NCI-H446 treated with DMSO at 0.1 percent for 48 hours (cell line): ENCODE measurements around the gene SECISBP2.
"Not testable (repeated sequence)": the region's sequence is repeated elsewhere in the genome, so short reads cannot be mapped to it uniquely, and the experiment has no call there.

Experiments used
- DNase-seq: peaks from one replicate; lab custom pipeline; 2025; lab: John Stamatoyannopoulos, UW

The SECISBP2 gene, protein sequence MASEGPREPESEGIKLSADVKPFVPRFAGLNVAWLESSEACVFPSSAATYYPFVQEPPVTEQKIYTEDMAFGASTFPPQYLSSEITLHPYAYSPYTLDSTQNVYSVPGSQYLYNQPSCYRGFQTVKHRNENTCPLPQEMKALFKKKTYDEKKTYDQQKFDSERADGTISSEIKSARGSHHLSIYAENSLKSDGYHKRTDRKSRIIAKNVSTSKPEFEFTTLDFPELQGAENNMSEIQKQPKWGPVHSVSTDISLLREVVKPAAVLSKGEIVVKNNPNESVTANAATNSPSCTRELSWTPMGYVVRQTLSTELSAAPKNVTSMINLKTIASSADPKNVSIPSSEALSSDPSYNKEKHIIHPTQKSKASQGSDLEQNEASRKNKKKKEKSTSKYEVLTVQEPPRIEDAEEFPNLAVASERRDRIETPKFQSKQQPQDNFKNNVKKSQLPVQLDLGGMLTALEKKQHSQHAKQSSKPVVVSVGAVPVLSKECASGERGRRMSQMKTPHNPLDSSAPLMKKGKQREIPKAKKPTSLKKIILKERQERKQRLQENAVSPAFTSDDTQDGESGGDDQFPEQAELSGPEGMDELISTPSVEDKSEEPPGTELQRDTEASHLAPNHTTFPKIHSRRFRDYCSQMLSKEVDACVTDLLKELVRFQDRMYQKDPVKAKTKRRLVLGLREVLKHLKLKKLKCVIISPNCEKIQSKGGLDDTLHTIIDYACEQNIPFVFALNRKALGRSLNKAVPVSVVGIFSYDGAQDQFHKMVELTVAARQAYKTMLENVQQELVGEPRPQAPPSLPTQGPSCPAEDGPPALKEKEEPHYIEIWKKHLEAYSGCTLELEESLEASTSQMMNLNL

GRCh38 chr9:89318123-89319014 lies at the start of gene SECISBP2:
TSS of gene SECISBP2 (plus strand) at chr9:89318500. CDS start at chr9:89318577, 77 bp downstream.
- peak; percentile 91 for DNase-seq

GRCh38 chr9:89273528-89274279 lies 44.6 kb upstream of the SECISBP2 start:
- no peak for DNase-seq

GRCh38 chr9:89274838-89275237 lies 43.5 kb upstream of the SECISBP2 start:
- DNase-seq: no peak

- DNase-seq: not testable (repeated sequence)
These were observed 42.3 kb upstream of the SECISBP2 start for GRCh38 chr9:89276040-89276439.

DNA sequence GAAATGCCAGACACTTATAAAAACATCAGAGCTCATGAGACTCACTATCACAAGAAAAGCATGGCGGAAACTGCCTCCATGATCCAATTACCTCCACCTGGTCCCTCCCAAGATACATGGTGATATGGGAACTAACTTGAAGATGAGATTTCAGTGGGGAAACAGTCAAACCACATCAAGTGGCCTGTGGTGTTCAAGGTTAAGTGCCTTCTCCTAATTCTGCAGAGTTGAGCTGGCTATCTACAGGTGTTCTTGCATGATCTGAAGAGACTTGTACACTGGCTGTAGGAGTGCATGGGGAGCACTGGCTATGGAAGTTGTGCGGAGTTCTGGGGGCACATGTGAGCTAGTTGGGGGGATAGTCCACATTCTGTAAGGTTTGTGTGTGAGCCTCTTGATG lies 41.3 kb upstream of the SECISBP2 start:
- DNase-seq: no peak

DNA sequence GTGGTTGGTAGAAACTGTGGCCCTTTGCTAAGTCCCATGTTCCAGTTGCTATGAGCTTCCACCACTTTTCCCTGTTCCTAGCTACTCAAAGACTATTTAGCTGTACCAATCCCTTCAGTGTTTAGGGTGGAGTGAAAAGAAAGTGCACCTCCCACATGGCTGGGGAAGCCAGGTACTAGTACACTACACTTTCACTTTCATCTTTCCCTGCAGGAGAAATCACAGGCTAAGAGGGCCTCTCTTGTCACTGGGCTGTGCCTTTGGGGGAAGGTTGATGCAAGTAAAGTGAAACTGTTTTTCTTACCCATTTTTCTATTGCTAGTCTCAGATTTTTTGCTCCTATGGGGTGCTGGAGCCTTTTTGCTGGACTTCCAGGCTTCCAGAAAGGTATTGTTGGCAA lies 40.8 kb upstream of the SECISBP2 start:
- DNase-seq: no peak

GRCh38 chr9:89278551-89278950 lies 39.7 kb upstream of the SECISBP2 start:
- DNase-seq: no peak

DNA sequence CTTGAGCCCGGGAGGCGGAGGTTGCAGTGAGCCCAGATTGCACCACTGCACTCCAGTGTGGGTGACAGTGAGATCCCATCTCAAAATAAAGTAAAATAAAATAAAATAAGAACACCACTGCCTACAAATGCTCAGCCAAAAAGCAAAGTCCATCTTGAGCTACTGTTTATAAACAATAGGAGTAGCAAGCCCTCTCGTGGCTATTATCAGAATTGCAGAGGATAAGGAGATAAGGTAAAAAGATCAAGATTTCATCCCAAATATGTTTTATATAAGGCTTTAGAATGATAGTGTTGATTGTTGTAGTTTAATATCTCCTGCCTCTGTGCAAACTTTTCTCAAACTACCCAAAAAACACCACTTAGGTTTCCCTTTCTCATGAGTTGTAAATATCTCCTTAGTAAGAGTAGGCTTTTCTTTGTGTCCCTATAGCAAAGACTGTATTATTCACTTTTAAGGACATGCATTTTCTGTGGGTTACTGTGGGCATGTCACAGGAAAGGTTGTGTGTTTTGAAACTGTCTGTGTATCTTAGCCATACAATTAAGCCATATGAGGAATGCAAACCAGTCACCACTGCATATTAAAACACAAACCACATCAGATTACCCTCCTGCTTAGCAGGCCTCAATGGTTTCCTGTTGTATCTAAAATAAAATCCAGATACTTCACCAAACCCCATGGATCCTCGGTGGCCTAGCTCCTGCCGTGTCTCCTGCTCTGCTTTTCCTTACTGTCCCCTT lies 39.1 kb upstream of the SECISBP2 start:
- DNase-seq: peak; percentile 0

GRCh38 chr9:89281106-89281505 lies 37.2 kb upstream of the SECISBP2 start:
- DNase-seq: no peak

DNA sequence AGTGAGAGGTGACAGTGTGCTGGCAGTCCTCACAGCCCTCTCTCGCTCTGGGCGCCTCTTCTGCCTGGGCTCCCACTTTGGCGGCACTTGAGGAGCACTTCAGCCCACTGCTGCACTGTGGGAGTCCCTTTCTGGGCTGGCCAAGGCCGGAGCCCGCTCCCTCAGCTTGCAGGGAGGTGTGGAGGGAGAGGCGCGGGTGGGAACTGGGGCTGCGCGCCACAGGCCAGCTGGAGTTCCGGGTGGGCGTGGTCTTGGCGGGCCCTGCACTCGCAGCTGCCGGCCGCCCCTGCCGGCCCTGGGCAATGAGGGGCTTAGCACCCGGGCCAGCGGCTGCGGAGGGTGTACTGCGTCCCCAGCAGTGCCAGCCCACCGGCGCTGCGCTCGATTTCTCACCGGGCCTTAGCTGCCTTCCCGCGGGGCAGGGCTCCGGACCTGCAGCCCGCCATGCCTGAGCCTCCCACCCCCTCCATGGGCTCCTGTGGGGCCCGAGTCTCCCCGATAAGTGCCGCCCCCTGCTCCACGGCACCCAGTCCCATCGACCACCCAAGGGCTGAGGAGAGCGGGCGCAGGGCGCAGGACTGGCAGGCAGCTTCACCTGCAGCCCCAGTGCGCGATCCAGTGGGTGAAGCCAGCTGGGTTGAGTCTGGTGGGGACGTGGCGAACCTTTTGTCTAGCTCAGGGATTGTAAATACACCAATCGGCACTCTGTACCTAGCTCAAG lies 35.9 kb upstream of the SECISBP2 start:
- DNase-seq: not testable (repeated sequence)

DNA sequence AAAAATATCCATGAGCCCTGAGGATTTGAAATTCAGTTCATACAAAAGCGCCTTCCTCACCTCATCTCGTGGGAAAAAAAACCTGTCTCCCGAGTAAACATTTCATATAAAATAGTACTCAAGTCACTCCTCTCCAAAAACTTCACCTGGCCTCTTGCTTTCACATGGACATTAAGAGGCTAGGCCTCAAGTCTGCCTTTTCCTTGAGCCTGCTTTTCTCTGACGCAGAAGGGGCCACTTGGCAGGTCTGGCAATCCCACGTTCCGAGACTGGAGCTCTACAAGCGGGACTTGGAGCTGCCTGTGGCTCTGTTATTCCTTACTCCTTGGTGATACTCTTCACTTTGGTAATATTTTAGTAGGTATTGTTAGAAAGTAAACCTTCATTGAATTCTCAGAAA lies 34.2 kb upstream of the SECISBP2 start:
- no peak for DNase-seq

DNA sequence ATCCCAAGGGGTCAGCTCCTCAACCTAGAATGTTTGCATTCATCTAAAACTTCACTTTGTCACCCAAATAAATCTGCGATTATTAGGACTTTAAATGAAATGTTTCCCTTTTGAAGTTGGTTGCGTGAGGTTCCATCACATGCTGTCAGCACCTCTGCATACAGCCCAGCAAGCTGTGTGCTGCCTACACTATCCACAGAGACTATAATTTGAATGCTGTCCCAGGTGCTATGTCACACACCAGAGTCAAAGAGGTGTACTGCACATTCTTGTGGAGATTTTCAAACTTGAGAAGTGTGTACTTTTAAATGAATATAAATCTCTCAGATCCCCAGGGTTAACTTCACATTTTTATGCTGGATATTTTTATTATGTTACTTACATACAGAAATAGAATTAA lies 26.6 kb upstream of the SECISBP2 start:
- no peak for DNase-seq

- no peak for DNase-seq
These were observed 25.3 kb upstream of the SECISBP2 start for GRCh38 chr9:89293014-89293413.

GRCh38 chr9:89295400-89295799 lies 22.9 kb upstream of the SECISBP2 start:
- DNase-seq: no peak

GRCh38 chr9:89301996-89302395 lies 16.3 kb upstream of the SECISBP2 start:
- DNase-seq: not testable (repeated sequence)

GRCh38 chr9:89304020-89304833 lies 14.1 kb upstream of the SECISBP2 start:
- DNase-seq: no peak

DNA sequence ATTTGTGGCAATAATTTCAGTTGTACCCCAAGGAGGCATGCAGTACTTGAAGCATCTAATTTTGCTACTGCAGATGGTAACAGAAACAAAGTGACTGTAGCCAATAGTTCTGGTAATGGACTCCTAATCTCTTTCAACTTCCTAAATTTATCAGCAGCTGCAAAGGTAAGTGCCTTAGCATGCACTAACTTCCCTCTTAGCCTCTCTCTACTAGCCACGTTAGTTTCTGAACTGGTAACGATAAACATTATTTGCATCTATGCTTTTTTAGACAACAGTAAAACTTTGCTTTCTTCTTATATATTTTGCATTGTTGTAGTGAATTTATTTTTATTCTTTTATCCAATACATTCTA lies 13.5 kb upstream of the SECISBP2 start:
- DNase-seq: no peak

DNA sequence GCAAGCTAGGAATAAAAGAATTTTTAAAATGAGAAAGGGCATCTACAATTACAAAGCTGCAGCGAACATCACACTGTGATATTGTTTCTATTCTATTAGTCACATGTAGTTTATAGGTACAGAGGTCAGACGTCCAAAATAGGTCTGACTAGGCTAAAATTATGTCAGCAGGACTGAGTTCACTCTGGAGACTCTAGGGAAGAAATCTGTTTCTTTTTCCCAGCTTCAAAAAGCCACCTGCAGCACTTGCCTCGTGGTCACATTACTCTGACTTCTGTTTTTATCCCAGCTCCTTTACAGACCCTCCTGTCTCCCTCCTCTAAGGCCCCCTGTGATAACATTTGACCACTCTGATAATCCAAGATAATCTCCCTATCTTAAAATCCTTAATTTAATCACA lies 12.4 kb upstream of the SECISBP2 start:
- no peak for DNase-seq

GRCh38 chr9:89309166-89309565 lies 9.1 kb upstream of the SECISBP2 start:
- no peak for DNase-seq
